Measurements from ENCODE around the gene MTMR12.

GRCh38 chr5:32298059-32298415 is 14.7 kb downstream of the MTMR12 start:
- TF ChIP-seq CTCF (conservative IDR thresholded peaks at IDR 0.05; ENCODE audit: low read length) = no peak
- no peak for TF ChIP-seq EZH2phosphoT487 (IDR thresholded peaks at IDR 0.05; ENCODE audit: borderline replicate concordance, low read depth, low read length)
